Activated CD8-positive, alpha-beta memory T cell treated with anti-CD3 and anti-CD28 coated beads, Interleukin-2, amount 50 U/mL, for 24 hours (primary cell): ENCODE results near the gene BMERB1.

Experiments
- DNase-seq: peaks from one replicate; pipeline ENCODE4 v3.0.0-alpha.2; 2020; ENCODE audit errors: extremely low read depth

Gene BMERB1

GRCh38 chr16:15611610-15612009 is 177.2 kb downstream of the BMERB1 start:
- no peak for DNase-seq

- no peak for DNase-seq
Observed at GRCh38 chr16:15613676-15614075, 179.3 kb downstream of the BMERB1 start.

- no peak for DNase-seq
Observed at GRCh38 chr16:15616012-15616411, 181.6 kb downstream of the BMERB1 start.

GRCh38 chr16:15616475-15617165 is 182.2 kb downstream of the BMERB1 start:
- DNase-seq, result no peak

GRCh38 chr16:15617901-15618300 is 183.5 kb downstream of the BMERB1 start:
- no peak for DNase-seq

GRCh38 chr16:15618392-15618791 is 184.0 kb downstream of the BMERB1 start:
- DNase-seq, result no peak

- no peak for DNase-seq
Observed at GRCh38 chr16:15620611-15621195, 186.3 kb downstream of the BMERB1 start.

- DNase-seq, result no peak
Observed at GRCh38 chr16:15621456-15621855, 187.1 kb downstream of the BMERB1 start.

GRCh38 chr16:15621889-15622288 is 187.5 kb downstream of the BMERB1 start:
- no peak for DNase-seq

- DNase-seq, result no peak
Observed at GRCh38 chr16:15631730-15632409, 197.5 kb downstream of the BMERB1 start.

GRCh38 chr16:15635926-15636325 is 201.5 kb downstream of the BMERB1 start:
- no peak for DNase-seq

- DNase-seq, result no peak
Observed at GRCh38 chr16:15636392-15636873, 202.0 kb downstream of the BMERB1 start.
